ENCODE measurements around the gene SLTM.
"Not testable (repeated sequence)": the region's sequence is repeated elsewhere in the genome, so short reads cannot be mapped to it uniquely, and the experiment has no call there.

SLTM gene

GRCh38 chr15:58842713-58843396 is 90.6 kb downstream of the SLTM start:
- in situ Hi-C loops (cut with MboI; ENCODE audit: low sequenced_read_pairs, unreplicated experiment), result no loop called here
- no peak for TF ChIP-seq CTCF (IDR thresholded peaks at IDR 0.05; ENCODE audit: borderline replicate concordance, control extremely low read depth, extremely low read depth, insufficient read depth, missing control alignments)
- peak; percentile 52 for DNase-seq (ENCODE audit: low spot score)

GRCh38 chr15:58840048-58840447 is 93.4 kb downstream of the SLTM start:
- in situ Hi-C loops (cut with MboI; ENCODE audit: low sequenced_read_pairs, unreplicated experiment), result no loop called here
- no peak for TF ChIP-seq CTCF (IDR thresholded peaks at IDR 0.05; ENCODE audit: borderline replicate concordance, control extremely low read depth, extremely low read depth, insufficient read depth, missing control alignments)
- DNase-seq (ENCODE audit: low spot score), result no peak

GRCh38 chr15:58839485-58839884 is 94.0 kb downstream of the SLTM start:
- peak; percentile 40 for DNase-seq (ENCODE audit: low spot score)
- TF ChIP-seq CTCF (IDR thresholded peaks at IDR 0.05; ENCODE audit: borderline replicate concordance, control extremely low read depth, extremely low read depth, insufficient read depth, missing control alignments), result peak; percentile 30
- in situ Hi-C loops (cut with MboI; ENCODE audit: low sequenced_read_pairs, unreplicated experiment), result no loop called here

GRCh38 chr15:58833681-58834426 is 99.6 kb downstream of the SLTM start:
- DNase-seq (ENCODE audit: low spot score); in situ Hi-C loops (cut with MboI; ENCODE audit: low sequenced_read_pairs, unreplicated experiment): not testable (repeated sequence)

- in situ Hi-C loops (cut with MboI; ENCODE audit: low sequenced_read_pairs, unreplicated experiment), result no loop called here
- DNase-seq (ENCODE audit: low spot score), result no peak
- no peak for TF ChIP-seq CTCF (IDR thresholded peaks at IDR 0.05; ENCODE audit: borderline replicate concordance, control extremely low read depth, extremely low read depth, insufficient read depth, missing control alignments)
Observed at GRCh38 chr15:58830556-58830955, 102.9 kb downstream of the SLTM start.

All from GM13976 (cell line).